Measurements from ENCODE around the gene ITLN1.
A peak's percentile ranks its signal among the peaks of the same experiment; 100 is the strongest.
"Not testable (repeated sequence)": the region's sequence is repeated elsewhere in the genome, so short reads cannot be mapped to it uniquely, and the experiment has no call there.

Gene ITLN1

DNA sequence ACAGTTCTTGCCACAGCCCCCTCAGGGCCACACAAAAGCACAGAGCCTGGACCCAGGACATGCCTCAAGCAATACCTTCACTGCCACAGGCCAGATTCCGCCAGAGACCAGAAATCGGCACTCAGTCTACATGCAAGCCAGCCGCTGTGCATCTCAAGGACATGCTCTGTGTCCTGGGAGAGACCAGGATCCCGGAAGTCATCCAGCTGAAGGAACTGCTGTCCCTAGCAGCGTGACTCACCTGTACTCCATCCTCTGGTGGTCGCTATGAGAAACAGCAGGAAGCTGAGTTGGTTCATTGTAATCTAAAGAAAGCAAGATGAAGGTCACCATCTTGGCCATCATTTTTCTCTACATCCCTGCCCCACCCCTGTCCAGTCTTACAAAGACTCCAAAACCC is 401 bp downstream of the ITLN1 start:
- no peak for DNase-seq (ENCODE audit: extremely low spot score, insufficient read length, low read depth)
- peak; percentile 56 for FAIRE-seq

DNA sequence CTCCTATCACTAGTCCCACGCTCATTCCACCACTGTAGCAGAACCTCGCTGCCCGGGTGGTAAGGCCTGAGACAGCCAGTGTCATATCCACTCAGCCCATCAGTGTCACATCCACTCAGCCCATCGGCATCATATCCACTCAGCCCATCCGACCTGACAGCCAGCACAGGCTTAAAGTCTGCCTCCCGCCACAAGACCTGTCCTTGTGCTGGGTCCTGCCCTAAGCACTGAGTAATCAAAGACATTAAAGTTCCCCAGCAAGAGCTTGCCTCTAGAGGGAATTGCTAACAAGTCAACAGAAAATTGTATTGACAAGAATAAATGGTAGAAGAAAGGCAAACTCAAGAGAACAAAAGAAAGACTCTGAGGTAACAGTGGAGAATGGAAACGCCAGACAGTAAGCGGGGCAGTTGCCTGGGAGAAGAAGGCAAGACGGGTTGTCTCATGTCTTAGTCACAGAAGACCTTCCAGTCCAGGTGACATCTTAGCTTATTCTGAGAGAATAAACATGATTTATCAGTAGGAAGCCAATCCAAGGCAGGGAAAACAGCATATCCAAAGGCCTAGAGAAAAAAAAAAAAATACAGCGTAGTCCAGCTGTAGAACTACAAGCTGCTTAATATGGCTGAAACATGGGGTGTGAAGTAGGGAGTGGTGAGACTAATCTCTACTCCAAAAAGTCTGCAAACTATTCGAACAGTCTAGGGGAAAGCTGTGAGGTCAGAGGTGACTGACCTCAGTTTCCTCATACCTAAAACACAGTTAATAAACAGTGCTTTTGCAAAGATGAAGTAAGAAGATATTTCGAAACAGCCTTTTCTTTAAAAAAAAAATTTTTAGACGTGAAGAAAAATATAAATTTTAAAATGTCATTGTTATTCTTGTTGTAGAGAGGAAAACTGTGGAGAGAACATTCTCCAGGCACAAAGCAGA is 1.1 kb downstream of the ITLN1 start:
- FAIRE-seq: no peak
- DNase-seq (ENCODE audit: extremely low spot score, insufficient read length, low read depth): no peak

GRCh38 chr1:160882582-160882981 is 2.4 kb downstream of the ITLN1 start:
- FAIRE-seq: no peak

GRCh38 chr1:160881264-160881663 is 3.7 kb downstream of the ITLN1 start:
- not testable (repeated sequence) for DNase-seq (ENCODE audit: extremely low spot score, insufficient read length, low read depth); FAIRE-seq

More at GRCh38 chr1:160882582-160882981, 2.4 kb downstream of the ITLN1 start:
- DNase-seq (ENCODE audit: extremely low spot score, insufficient read length, low read depth): no peak

GRCh38 chr1:160880216-160880615 is 4.8 kb downstream of the ITLN1 start:
- DNase-seq (ENCODE audit: extremely low spot score, insufficient read length, low read depth) (no peak), FAIRE-seq (no peak)

GRCh38 chr1:160879056-160879455 is 5.9 kb downstream of the ITLN1 start:
- DNase-seq (ENCODE audit: extremely low spot score, insufficient read length, low read depth) (no peak), FAIRE-seq (no peak)

GRCh38 chr1:160877221-160877620 is 7.8 kb downstream of the ITLN1 start:
- peak; percentile 72 for FAIRE-seq
- no peak for DNase-seq (ENCODE audit: extremely low spot score, insufficient read length, low read depth)

- FAIRE-seq: no peak
Observed at GRCh38 chr1:160876311-160876710, 8.7 kb downstream of the ITLN1 start.

DNA sequence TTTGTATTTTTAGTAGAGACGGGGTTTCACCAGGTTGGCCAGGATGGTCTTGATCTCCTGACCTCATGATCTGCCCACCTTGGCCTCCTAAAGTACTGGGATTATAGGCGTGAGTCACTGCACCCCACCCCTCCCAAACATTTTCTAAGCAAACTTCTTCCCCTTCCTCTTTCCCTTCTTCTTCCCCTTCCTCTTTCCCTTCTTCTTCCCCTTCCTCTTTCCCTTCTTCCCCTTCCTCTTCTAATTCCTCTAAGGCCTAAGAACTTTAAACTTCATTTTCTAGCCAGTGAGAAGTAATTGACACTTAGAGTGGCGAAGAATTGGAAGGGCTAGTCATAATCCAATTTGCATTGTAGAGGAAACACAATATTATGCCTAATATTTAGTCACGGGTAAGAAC is 9.4 kb downstream of the ITLN1 start:
- not testable (repeated sequence) for DNase-seq (ENCODE audit: extremely low spot score, insufficient read length, low read depth); FAIRE-seq

More at GRCh38 chr1:160876311-160876710, 8.7 kb downstream of the ITLN1 start:
- DNase-seq (ENCODE audit: extremely low spot score, insufficient read length, low read depth): no peak

GRCh38 chr1:160874935-160875334 is 10.0 kb downstream of the ITLN1 start:
- FAIRE-seq: no peak
- DNase-seq (ENCODE audit: extremely low spot score, insufficient read length, low read depth): no peak

- DNase-seq (ENCODE audit: extremely low spot score, insufficient read length, low read depth): no peak
Observed at GRCh38 chr1:160868141-160868540, 16.8 kb downstream of the ITLN1 start.

GRCh38 chr1:160867651-160868050 is 17.3 kb downstream of the ITLN1 start:
- FAIRE-seq; DNase-seq (ENCODE audit: extremely low spot score, insufficient read length, low read depth): not testable (repeated sequence)

More at GRCh38 chr1:160868141-160868540, 16.8 kb downstream of the ITLN1 start:
- peak; percentile 54 for FAIRE-seq

- DNase-seq (ENCODE audit: extremely low spot score, insufficient read length, low read depth): no peak
Observed at GRCh38 chr1:160866695-160867260, 18.2 kb downstream of the ITLN1 start.

GRCh38 chr1:160866001-160866694 is 18.8 kb downstream of the ITLN1 start:
- peak; percentile 62 for FAIRE-seq
- no peak for DNase-seq (ENCODE audit: extremely low spot score, insufficient read length, low read depth)

More at GRCh38 chr1:160866695-160867260, 18.2 kb downstream of the ITLN1 start:
- no peak for FAIRE-seq

- FAIRE-seq: no peak
- DNase-seq (ENCODE audit: extremely low spot score, insufficient read length, low read depth): no peak
Observed at GRCh38 chr1:160865337-160865736, 19.6 kb downstream of the ITLN1 start.

- FAIRE-seq: peak; percentile 15
- DNase-seq (ENCODE audit: extremely low spot score, insufficient read length, low read depth): no peak
Observed at GRCh38 chr1:160864173-160864572, 20.8 kb downstream of the ITLN1 start.

DNA sequence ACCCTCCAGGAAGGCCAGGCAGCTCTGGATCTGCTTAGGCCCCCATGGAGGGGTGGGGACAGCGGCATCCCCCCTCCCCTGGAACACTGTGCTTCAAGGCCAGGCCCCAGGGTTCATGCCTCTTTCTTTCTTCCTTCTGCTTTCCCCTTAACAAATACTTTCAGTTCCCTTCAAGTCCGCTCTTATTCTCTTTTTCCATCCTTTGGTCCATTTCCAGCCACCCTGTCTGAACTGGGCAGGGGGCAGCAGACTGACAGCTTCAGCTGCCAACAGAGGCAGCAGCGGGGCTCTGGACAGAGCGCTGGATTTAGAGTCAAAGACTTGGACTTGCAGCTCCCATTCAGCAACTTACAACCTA is 21.2 kb downstream of the ITLN1 start:
- FAIRE-seq (no peak), DNase-seq (ENCODE audit: extremely low spot score, insufficient read length, low read depth) (no peak)

- DNase-seq (ENCODE audit: extremely low spot score, insufficient read length, low read depth) (no peak), FAIRE-seq (peak; percentile 54)
Observed at GRCh38 chr1:160863061-160863773, 21.8 kb downstream of the ITLN1 start.

GRCh38 chr1:160862203-160863060 is 22.5 kb downstream of the ITLN1 start, which contains the start of gene CD244:
TSS of gene CD244 (minus strand) at chr1:160862887. CDS start at chr1:160862677, 210 bp downstream.
- DNase-seq (ENCODE audit: extremely low spot score, insufficient read length, low read depth) (peak; percentile 55), FAIRE-seq (peak; percentile 83)
